Vagina (tissue), 2 donors: Measurements from ENCODE around the gene ARMH4. TPM values are rescaled to one million over a fixed set of nuclear protein-coding genes. Genes with fewer than 3 reads are reported as not detected.

Experiments used
- DNase-seq, 2 donors: peaks; one replicate each; pipeline ENCODE4 v3.0.0-alpha.2; 2017; ENCODE audit errors: extremely low spot score in 2 of 2
- H3K27ac ChIP-seq: fragments of 200-600 bp; sonication (generic); one replicate; pipeline ENCODE4 v1.5.1; 2019
- H3K27me3 ChIP-seq: fragments of 200-600 bp; sonication (generic); one replicate; pipeline ENCODE4 v1.5.1; 2019
- H3K36me3 ChIP-seq, 2 donors: fragments of 200-600 bp; sonication (generic); one replicate each; pipeline ENCODE4 v1.5.1; 2017 to 2019
- H3K4me1 ChIP-seq: fragments of 200-600 bp; sonication (generic); one replicate; pipeline ENCODE4 v1.5.1; 2019
- H3K4me3 ChIP-seq, 2 donors: fragments of 200-600 bp; sonication (generic); 1 replicate in 1 of 2; 2 replicates in 1 of 2; pipeline ENCODE4 v1.5.1; 2016 to 2019
- H3K9me3 ChIP-seq: fragments of 200-600 bp; sonication (generic); one replicate; pipeline ENCODE4 v1.5.1; 2019
- CTCF ChIP-seq, 3 experiments: fragments of 450-650 bp in 2 of 3; fragments of 200-600 bp in 1 of 3; sonication (generic) in 1 of 3; IDR thresholded peaks; one replicate each; pipeline ENCODE4 v1.5.1; 2017 to 2019; ENCODE audit warnings: antibody characterized with exemption in 3 of 3, mild to moderate bottlenecking in 2 of 3, moderate library complexity in 2 of 3
- POLR2A ChIP-seq, 2 donors: fragments of 450-650 bp; IDR thresholded peaks; one replicate each; pipeline ENCODE4 v1.6.1; 2017; ENCODE audit warnings: antibody characterized with exemption in 2 of 2, mild to moderate bottlenecking in 2 of 2, moderate library complexity in 2 of 2
- POLR2AphosphoS5 ChIP-seq, 2 donors: sonication (generic); formaldehyde crosslinking; IDR thresholded peaks; one replicate each; pipeline ENCODE4 v1.9.0; 2017; ENCODE audit warnings: antibody characterized with exemption in 2 of 2, mild to moderate bottlenecking in 2 of 2, low read depth in 1 of 2; ENCODE audit not compliant: insufficient read depth in 1 of 2
- intact Hi-C: fragments of 100-400 bp; cut with DNase I; formaldehyde crosslinking; loops from one replicate; pipeline ENCODE4 v1.15.1; 2023
- total RNA-seq: library from RNA; depleted of rRNA; stranded (reverse); fragments of >200 nt; gene quantifications from one replicate; pipeline ENCODE4 v1.2.3, GENCODE V29; 2016

ARMH4 gene
- total RNA-seq, 1 donor from 2014 or later: 5.2 TPM

- TF ChIP-seq CTCF (IDR thresholded peaks at IDR 0.05) (no peak), POLR2A (IDR thresholded peaks at IDR 0.05) (no peak), POLR2AphosphoS5 (IDR thresholded peaks at IDR 0.05; ENCODE audit: insufficient read depth in 1 of 2, low read depth in 1 of 2) (no peak)
- no peak for DNase-seq
- no peaks in the 10 kb centered on the region for H3K27me3 ChIP-seq
- H3K4me3 ChIP-seq: no peak overlapping the region
- H3K36me3 ChIP-seq: no peaks in the 10 kb centered on the region
- no peaks in the 10 kb centered on the region for H3K9me3 ChIP-seq
- H3K4me1 ChIP-seq: peaks cover 7% of the 10 kb centered on the region
- no peak overlapping the region for H3K27ac ChIP-seq
- intact Hi-C loops: no loop called here
These were observed 6.1 kb downstream of the ARMH4 start for GRCh38 chr14:58145936-58146335.

- no peaks in the 10 kb centered on the region for H3K27me3 ChIP-seq
- no peak for DNase-seq
- H3K4me3 ChIP-seq: no peak overlapping the region
- TF ChIP-seq CTCF (IDR thresholded peaks at IDR 0.05) (no peak), POLR2AphosphoS5 (IDR thresholded peaks at IDR 0.05; ENCODE audit: insufficient read depth in 1 of 2, low read depth in 1 of 2) (no peak), POLR2A (IDR thresholded peaks at IDR 0.05) (no peak)
- intact Hi-C loops: no loop called here
- no peaks in the 10 kb centered on the region for H3K4me1 ChIP-seq
- H3K27ac ChIP-seq: no peak overlapping the region
- no peaks in the 10 kb centered on the region for H3K9me3 ChIP-seq
- H3K36me3 ChIP-seq: no peaks in the 10 kb centered on the region
These were observed 8.9 kb downstream of the ARMH4 start for GRCh38 chr14:58143106-58143505.

DNA sequence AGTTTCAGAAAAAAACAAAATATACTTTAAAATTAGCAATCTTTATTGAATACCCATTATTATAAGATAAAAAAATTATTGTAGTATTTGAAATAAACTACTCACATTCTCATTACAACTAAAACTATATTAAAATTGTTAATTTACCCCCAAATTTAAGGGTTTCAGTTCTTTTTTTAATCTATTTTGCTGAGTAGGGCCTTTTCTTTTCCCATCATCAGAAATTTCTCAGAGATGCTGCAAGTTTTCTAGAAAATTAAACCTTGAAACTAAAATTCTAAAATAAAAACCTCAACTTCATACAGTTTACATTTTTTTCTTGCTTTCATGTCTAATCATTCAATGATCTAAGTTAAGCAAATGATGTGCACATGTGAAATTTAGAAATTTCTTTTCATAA lies 10.1 kb downstream of the ARMH4 start:
- DNase-seq: no peak
- intact Hi-C loops: no loop called here

DNA sequence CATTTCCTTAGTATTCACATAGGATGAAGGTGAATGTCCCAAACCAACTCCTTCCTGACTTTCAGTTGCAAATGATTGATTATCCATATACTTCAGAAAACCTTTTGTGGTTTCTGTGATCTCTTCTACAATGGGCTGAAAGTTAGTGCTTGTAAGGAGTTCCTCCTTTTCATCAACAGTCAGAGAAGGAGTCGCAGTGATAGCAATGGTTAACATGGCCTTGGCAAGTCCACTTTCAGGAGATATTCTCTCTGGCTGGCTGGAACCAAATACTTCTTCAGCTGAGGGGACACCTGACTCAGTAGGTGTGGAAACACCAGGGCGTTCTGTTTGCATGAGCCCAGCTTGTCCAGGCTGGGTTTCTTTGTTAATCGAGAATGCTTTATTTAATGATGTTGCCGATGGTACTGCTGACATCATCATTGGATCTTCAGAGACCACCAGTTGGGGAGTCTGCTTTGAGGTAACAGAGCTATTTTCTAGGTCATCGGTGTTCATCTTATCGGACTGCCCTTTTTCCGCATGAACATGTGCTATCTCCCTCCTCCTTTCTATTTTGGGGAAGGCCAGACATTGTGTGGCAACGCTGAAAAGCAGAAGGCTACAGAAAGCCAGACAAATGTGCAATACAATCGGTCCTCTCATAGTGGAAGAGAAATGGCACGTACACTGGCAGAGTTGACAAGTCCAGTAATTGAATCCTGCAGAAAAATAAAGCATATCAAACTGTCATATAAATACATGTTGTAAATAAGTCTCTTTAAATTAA lies 13.1 kb downstream of the ARMH4 start:
- intact Hi-C loops: no loop called here
- Histone ChIP-seq H3K27me3 (no peaks in the 10 kb centered on the region), H3K36me3 (no peaks in the 10 kb centered on the region), H3K9me3 (no peaks in the 10 kb centered on the region), H3K4me1 (no peaks in the 10 kb centered on the region), H3K4me3 (no peak overlapping the region), H3K27ac (no peak overlapping the region)
- TF ChIP-seq POLR2AphosphoS5 (IDR thresholded peaks at IDR 0.05; ENCODE audit: insufficient read depth in 1 of 2, low read depth in 1 of 2) (no peak), CTCF (IDR thresholded peaks at IDR 0.05) (no peak), POLR2A (IDR thresholded peaks at IDR 0.05) (no peak)
- no peak for DNase-seq

More for the DNA sequence above, 10.1 kb downstream of the ARMH4 start:
- Histone ChIP-seq H3K27me3 (no peaks in the 10 kb centered on the region), H3K4me3 (no peak overlapping the region), H3K36me3 (no peaks in the 10 kb centered on the region), H3K9me3 (no peaks in the 10 kb centered on the region), H3K27ac (no peak overlapping the region), H3K4me1 (no peaks in the 10 kb centered on the region)
- TF ChIP-seq CTCF (IDR thresholded peaks at IDR 0.05) (no peak), POLR2AphosphoS5 (IDR thresholded peaks at IDR 0.05; ENCODE audit: insufficient read depth in 1 of 2, low read depth in 1 of 2) (no peak), POLR2A (IDR thresholded peaks at IDR 0.05) (no peak)

- no peak for TF ChIP-seq POLR2AphosphoS5 (IDR thresholded peaks at IDR 0.05; ENCODE audit: insufficient read depth in 1 of 2, low read depth in 1 of 2)
- no peak for TF ChIP-seq CTCF (IDR thresholded peaks at IDR 0.05)
- TF ChIP-seq POLR2A (IDR thresholded peaks at IDR 0.05): no peak
- no peaks in the 10 kb centered on the region for H3K27me3 ChIP-seq
- H3K4me3 ChIP-seq: no peak overlapping the region
- H3K9me3 ChIP-seq: no peaks in the 10 kb centered on the region
- no peaks in the 10 kb centered on the region for H3K4me1 ChIP-seq
- H3K27ac ChIP-seq: no peak overlapping the region
- intact Hi-C loops: no loop called here
- no peak for DNase-seq
- no peaks in the 10 kb centered on the region for H3K36me3 ChIP-seq
These were observed 13.8 kb downstream of the ARMH4 start for GRCh38 chr14:58138031-58138713.
